G401 (cell line): ENCODE results near the gene OR8J1. TPM values are rescaled to one million over a fixed set of nuclear protein-coding genes. Genes with fewer than 3 reads are reported as not detected.
"Not testable (repeated sequence)": the region's sequence is repeated elsewhere in the genome, so short reads cannot be mapped to it uniquely, and the experiment has no call there.

Experiments used
- DNase-seq: peaks from one replicate; pipeline ENCODE4 v3.0.0-alpha.2; 2015; ENCODE audit warnings: low spot score
- in situ Hi-C: cut with HindIII; loops from 2 replicates; pipeline ENCODE4 v1.10.0; 2016; ENCODE audit warnings: low sequenced_read_pairs, mixed read lengths
- total RNA-seq: library from RNA; depleted of rRNA; stranded (reverse); fragments of >200 nt; shearing (Covaris generic); gene quantifications from 2 replicates; pipeline ENCODE4 v1.2.3, GENCODE V29; 2014; rRNA removed

Gene OR8J1
- total RNA-seq: not detected in 2 replicates

GRCh38 chr11:56353991-56354390 is at the start of gene OR8J1:
Gene OR8J1, plus strand, starts transcription at chr11:56354291. Its CDS starts 5,956 bp downstream, at chr11:56360247.
- in situ Hi-C loops: no loop called here
- DNase-seq: no peak

- in situ Hi-C loops: no loop called here
- DNase-seq: no peak
Observed at GRCh38 chr11:56307836-56308235, 46.3 kb upstream of the OR8J1 start.

- no peak for DNase-seq
- in situ Hi-C loops: no loop called here
Observed at GRCh38 chr11:56314844-56315243, 39.2 kb upstream of the OR8J1 start, which contains the start of gene OR8K3. Gene OR8K3, plus strand, starts transcription at chr11:56315144. Its CDS starts 3,163 bp downstream, at chr11:56318307.

GRCh38 chr11:56331861-56332491 is 22.1 kb upstream of the OR8J1 start:
- no peak for DNase-seq
- in situ Hi-C loops: no loop called here

GRCh38 chr11:56333156-56333555 is 20.9 kb upstream of the OR8J1 start:
- in situ Hi-C loops: no loop called here
- DNase-seq: no peak

- in situ Hi-C loops: no loop called here
- DNase-seq: no peak
Observed at GRCh38 chr11:56340289-56340688, 13.8 kb upstream of the OR8J1 start.

GRCh38 chr11:56345739-56346138 is 8.4 kb upstream of the OR8J1 start, which contains the start of gene OR8K1:
Gene OR8K1, plus strand, starts transcription at chr11:56346039. Its CDS starts 0 bp downstream, at chr11:56346039.
- in situ Hi-C loops: no loop called here
- no peak for DNase-seq

- in situ Hi-C loops: no loop called here
- no peak for DNase-seq
Observed at GRCh38 chr11:56375324-56375723, 21.2 kb downstream of the OR8J1 start, which contains the start of gene OR8U1. Gene OR8U1, plus strand, starts transcription at chr11:56375624. Its CDS starts 0 bp downstream, at chr11:56375624.

GRCh38 chr11:56380120-56380519 is 26.0 kb downstream of the OR8J1 start:
- in situ Hi-C loops: no loop called here
- DNase-seq: no peak

GRCh38 chr11:56394381-56394780 is 40.3 kb downstream of the OR8J1 start:
- in situ Hi-C loops: no loop called here
- no peak for DNase-seq

- no peak for DNase-seq
- in situ Hi-C loops: no loop called here
Observed at GRCh38 chr11:56396047-56396446, 42.0 kb downstream of the OR8J1 start.

GRCh38 chr11:56401858-56402461 is 47.9 kb downstream of the OR8J1 start:
- in situ Hi-C loops, DNase-seq: not testable (repeated sequence)

GRCh38 chr11:56404393-56404792 is 50.3 kb downstream of the OR8J1 start:
- in situ Hi-C loops: no loop called here

GRCh38 chr11:56410801-56411200 is 56.7 kb downstream of the OR8J1 start:
- in situ Hi-C loops: no loop called here

More at GRCh38 chr11:56404393-56404792, 50.3 kb downstream of the OR8J1 start:
- DNase-seq: no peak

More at GRCh38 chr11:56410801-56411200, 56.7 kb downstream of the OR8J1 start:
- no peak for DNase-seq

Other genes starting within 250 kb of the OR8J1 start
- gene OR8H3, start 231.9 kb upstream of the OR8J1 start, total RNA-seq: not detected in 2 replicates
- not detected in 2 replicates for gene OR8J3, start 214.1 kb upstream of the OR8J1 start, total RNA-seq
- gene OR8K5, start 194.0 kb upstream of the OR8J1 start, total RNA-seq: not detected in 2 replicates
- not detected in 2 replicates for gene OR5J2, start 177.7 kb upstream of the OR8J1 start, total RNA-seq
- not detected in 2 replicates for gene OR5T2, start 120.0 kb upstream of the OR8J1 start, total RNA-seq
- gene OR5T3, start 102.0 kb upstream of the OR8J1 start, total RNA-seq: not detected in 2 replicates
- not detected in 2 replicates for gene OR5T1, start 80.1 kb upstream of the OR8J1 start, total RNA-seq
- not detected in 2 replicates for gene OR8H1, start 62.0 kb upstream of the OR8J1 start, total RNA-seq
- gene OR8K3, start 39.1 kb upstream of the OR8J1 start, total RNA-seq: not detected in 2 replicates
- not detected in 2 replicates for gene OR8K1, start 8.3 kb upstream of the OR8J1 start, total RNA-seq
- gene OR8U1, start 21.3 kb downstream of the OR8J1 start, total RNA-seq: not detected in 2 replicates
- not detected in 2 replicates for gene OR5AL1, start 58.4 kb downstream of the OR8J1 start, total RNA-seq
- not detected in 2 replicates for gene OR5M3, start 119.1 kb downstream of the OR8J1 start, total RNA-seq
- not detected in 2 replicates for gene OR5M8, start 137.1 kb downstream of the OR8J1 start, total RNA-seq
- gene OR5M11, start 189.0 kb downstream of the OR8J1 start, total RNA-seq: not detected in 2 replicates
- gene OR5M10, start 223.4 kb downstream of the OR8J1 start, total RNA-seq: not detected in 2 replicates